WTC11 (cell line): ENCODE measurements around the gene DAPK1. TPM values are rescaled to one million over a fixed set of nuclear protein-coding genes. Genes with fewer than 3 reads are reported as not detected.

ENCODE experiments used
- ATAC-seq: fragments of 200-7000 bp; cut with Tn5 transposase; 2 replicates; pipeline ENCODE4 v1.10.0; 2021; ENCODE audit warnings: mild to moderate bottlenecking, moderate library complexity
- CTCF ChIA-PET: fragments of 300-600 bp; sonication (Branson Sonifier 250); formaldehyde crosslinking; loops from one replicate; lab custom pipeline; 2021; ENCODE audit warnings: antibody characterized with exemption; lab: Charles Lee
- POLR2A ChIA-PET: fragments of 350-600 bp; sonication (Branson Sonifier 250); formaldehyde crosslinking; loops from one replicate; lab custom pipeline; 2021; ENCODE audit warnings: antibody characterized with exemption; lab: Charles Lee
- DNase-seq: peaks from one replicate; pipeline ENCODE4 v3.0.0; 2021; ENCODE audit warnings: low spot score
- H3K27ac Mint-ChIP-seq: 2 replicates; pipeline ENCODE4 v1.8.0; 2021; ENCODE audit warnings: mixed read lengths
- H3K27me3 Mint-ChIP-seq: 2 replicates; pipeline ENCODE4 v1.8.0; 2021; ENCODE audit warnings: low read depth, mild to moderate bottlenecking, moderate library complexity, mixed read lengths
- H3K36me3 Mint-ChIP-seq: 2 replicates; pipeline ENCODE4 v1.8.0; 2021; ENCODE audit warnings: mixed read lengths
- H3K4me1 Mint-ChIP-seq: 2 replicates; pipeline ENCODE4 v1.8.0; 2022; ENCODE audit warnings: mixed read lengths
- H3K4me3 Mint-ChIP-seq: 2 replicates; pipeline ENCODE4 v1.8.0; 2021; ENCODE audit warnings: mild to moderate bottlenecking, moderate library complexity, mixed read lengths
- H3K9me3 Mint-ChIP-seq: 2 replicates; pipeline ENCODE4 v1.8.0; 2021; ENCODE audit warnings: mixed read lengths
- ATF3 ChIP-seq: sonication (generic); formaldehyde crosslinking; conservative IDR thresholded peaks from 2 replicates; pipeline ENCODE4 v1.8.1; 2022; ENCODE audit warnings: mild to moderate bottlenecking, missing genetic modification reagents
- CBFB ChIP-seq: sonication (generic); formaldehyde crosslinking; IDR thresholded peaks from 2 replicates; pipeline ENCODE4 v1.8.1; 2022; ENCODE audit warnings: mild to moderate bottlenecking, low read depth, missing genetic modification reagents
- ELF4 ChIP-seq: sonication (generic); formaldehyde crosslinking; IDR thresholded peaks from 2 replicates; pipeline ENCODE4 v1.8.1; 2022; ENCODE audit warnings: low read depth, mild to moderate bottlenecking, moderate library complexity, missing genetic modification reagents
- ETV6 ChIP-seq: sonication (generic); formaldehyde crosslinking; IDR thresholded peaks from 2 replicates; pipeline ENCODE4 v1.8.1; 2022; ENCODE audit warnings: mild to moderate bottlenecking, missing genetic modification reagents
- HMGA2 ChIP-seq: fragments of 250-450 bp; sonication (Bioruptor Pico); IDR thresholded peaks from 2 replicates; pipeline ENCODE4 v1.4.0; 2021; ENCODE audit warnings: mild to moderate bottlenecking, moderate library complexity
- IRF2 ChIP-seq: sonication (generic); formaldehyde crosslinking; IDR thresholded peaks from 2 replicates; pipeline ENCODE4 v1.8.0; 2022; ENCODE audit warnings: low read depth, missing genetic modification reagents, borderline replicate concordance
- KAT7 ChIP-seq: sonication (generic); formaldehyde crosslinking; IDR thresholded peaks from 2 replicates; pipeline ENCODE4 v1.8.1; 2023; ENCODE audit warnings: missing genetic modification reagents, mild to moderate bottlenecking, borderline replicate concordance
- MYBL2 ChIP-seq: sonication (generic); formaldehyde crosslinking; IDR thresholded peaks from 2 replicates; pipeline ENCODE4 v1.8.1; 2023; ENCODE audit warnings: mild to moderate bottlenecking, moderate library complexity, missing genetic modification reagents
- NR3C1 ChIP-seq: sonication (generic); formaldehyde crosslinking; conservative IDR thresholded peaks from 2 replicates; pipeline ENCODE4 v1.8.1; 2023; ENCODE audit warnings: low read depth, mild to moderate bottlenecking, missing genetic modification reagents
- RORB ChIP-seq: fragments of 250-450 bp; sonication (Bioruptor Pico); IDR thresholded peaks from 2 replicates; pipeline ENCODE4 v1.9.0; 2021; ENCODE audit warnings: mild to moderate bottlenecking
- SP1 ChIP-seq: sonication (generic); formaldehyde crosslinking; conservative IDR thresholded peaks from 2 replicates; pipeline ENCODE4 v1.8.1; 2022; ENCODE audit warnings: missing genetic modification reagents
- TEAD1 ChIP-seq: sonication (generic); formaldehyde crosslinking; IDR thresholded peaks from 2 replicates; pipeline ENCODE4 v1.8.0; 2022; ENCODE audit warnings: mild to moderate bottlenecking, missing genetic modification reagents
- TEAD4 ChIP-seq: sonication (generic); formaldehyde crosslinking; IDR thresholded peaks from 2 replicates; pipeline ENCODE4 v1.8.0; 2022; ENCODE audit warnings: mild to moderate bottlenecking, missing genetic modification reagents
- ZNF232 ChIP-seq: sonication (generic); formaldehyde crosslinking; IDR thresholded peaks from 2 replicates; pipeline ENCODE4 v1.8.0; 2022; ENCODE audit warnings: mild to moderate bottlenecking, missing genetic modification reagents
- ZNF532 ChIP-seq: fragments of 250-450 bp; sonication (Bioruptor Pico); IDR thresholded peaks from 2 replicates; pipeline ENCODE4 v1.9.0; 2021; ENCODE audit warnings: mild to moderate bottlenecking, borderline replicate concordance
- total RNA-seq: library from RNA; stranded (reverse); gene quantifications from 3 replicates; pipeline ENCODE4 v1.2.3, GENCODE V29; 2021
- TF ChIP-seq, protein P1 (sequence below): sonication (generic); formaldehyde crosslinking; IDR thresholded peaks from 2 replicates; pipeline ENCODE4 v1.8.1; 2023; ENCODE audit warnings: mild to moderate bottlenecking, missing genetic modification reagents
- TF ChIP-seq, protein P2 (sequence below): sonication (generic); formaldehyde crosslinking; conservative IDR thresholded peaks from 2 replicates; pipeline ENCODE4 v1.8.1; 2023; ENCODE audit warnings: mild to moderate bottlenecking, low read depth, missing genetic modification reagents, moderate library complexity
- TF ChIP-seq, protein P3 (sequence below): sonication (generic); formaldehyde crosslinking; IDR thresholded peaks from 2 replicates; pipeline ENCODE4 v1.8.1; 2022; ENCODE audit warnings: missing genetic modification reagents, borderline replicate concordance

The DAPK1 gene
- total RNA-seq, 1 experiment from 2014 or later = 129 TPM

GRCh38 chr9:87585123-87585855 lies 87.6 kb downstream of the DAPK1 start:
- Mint-ChIP-seq H3K4me1 (peaks cover 35% of the 10 kb centered on the region), H3K4me3 (no peak overlapping the region)
- CTCF ChIA-PET = interaction anchor here (1.3 kb wide), 1 partner anchor 8 kb away, joined by 3 read pairs; no protein-coding TSS in a partner anchor

DNA sequence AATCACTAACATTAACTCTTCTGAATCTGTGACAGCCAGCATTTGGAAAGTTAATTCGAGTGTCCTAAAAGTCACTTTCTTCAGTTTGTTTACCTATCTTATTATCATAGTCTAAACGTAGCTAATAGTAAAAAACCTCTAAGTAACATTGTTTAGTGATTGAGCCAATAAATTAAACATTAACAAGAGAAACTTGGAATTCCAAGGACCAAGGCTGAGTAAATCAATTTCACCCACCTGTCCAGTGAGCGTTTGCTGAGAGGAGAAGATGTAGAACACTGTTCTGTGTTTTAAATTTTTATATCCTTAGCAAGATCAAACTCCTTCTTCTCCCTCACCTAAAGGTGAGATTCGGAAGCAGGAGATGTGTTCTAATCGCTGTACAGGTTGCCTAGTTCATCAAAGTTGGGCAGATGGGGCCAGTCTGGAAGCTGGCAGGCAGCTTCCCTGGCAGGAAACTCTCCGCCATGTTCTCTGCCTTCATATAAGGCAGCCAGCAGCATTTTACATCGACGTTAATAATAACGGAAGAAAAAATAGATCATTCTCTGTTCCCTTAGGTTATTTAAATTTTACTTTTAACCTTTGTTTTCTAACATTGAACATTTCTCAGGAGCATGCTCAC lies 89.2 kb downstream of the DAPK1 start:
- H3K27me3 Mint-ChIP-seq = no peaks in the 10 kb centered on the region
- ChIA-PET POLR2A (no interaction called here), CTCF (no interaction called here)
- H3K36me3 Mint-ChIP-seq = no peaks in the 10 kb centered on the region
- ATAC-seq = no peak
- no peaks in the 10 kb centered on the region for H3K9me3 Mint-ChIP-seq
- no peak overlapping the region for H3K27ac Mint-ChIP-seq
- peaks cover 24% of the 10 kb centered on the region for H3K4me1 Mint-ChIP-seq
- no peak overlapping the region for H3K4me3 Mint-ChIP-seq
- no peak for TF ChIP-seq ATF3
- TF ChIP-seq HMGA2 (CRISPR knock-in tag) = no peak
- no peak for TF ChIP-seq ZNF532 (CRISPR knock-in tag)
- no peak for TF ChIP-seq KAT7 (CRISPR knock-in tag)
- DNase-seq = no peak

More at GRCh38 chr9:87585123-87585855, 87.6 kb downstream of the DAPK1 start:
- H3K36me3 Mint-ChIP-seq = no peaks in the 10 kb centered on the region
- peak overlapping the region; percentile 4; the same call in 1 of the 2 replicates for H3K27ac Mint-ChIP-seq
- DNase-seq (no peak), ATAC-seq (no peak)
- no peaks in the 10 kb centered on the region for H3K9me3 Mint-ChIP-seq
- no peaks in the 10 kb centered on the region for H3K27me3 Mint-ChIP-seq
- TF ChIP-seq ETV6 (CRISPR knock-in tag) = no peak
- TF ChIP-seq TEAD4 (CRISPR knock-in tag) = no peak
- TF ChIP-seq, protein P1, sequence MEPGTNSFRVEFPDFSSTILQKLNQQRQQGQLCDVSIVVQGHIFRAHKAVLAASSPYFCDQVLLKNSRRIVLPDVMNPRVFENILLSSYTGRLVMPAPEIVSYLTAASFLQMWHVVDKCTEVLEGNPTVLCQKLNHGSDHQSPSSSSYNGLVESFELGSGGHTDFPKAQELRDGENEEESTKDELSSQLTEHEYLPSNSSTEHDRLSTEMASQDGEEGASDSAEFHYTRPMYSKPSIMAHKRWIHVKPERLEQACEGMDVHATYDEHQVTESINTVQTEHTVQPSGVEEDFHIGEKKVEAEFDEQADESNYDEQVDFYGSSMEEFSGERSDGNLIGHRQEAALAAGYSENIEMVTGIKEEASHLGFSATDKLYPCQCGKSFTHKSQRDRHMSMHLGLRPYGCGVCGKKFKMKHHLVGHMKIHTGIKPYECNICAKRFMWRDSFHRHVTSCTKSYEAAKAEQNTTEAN (CRISPR knock-in tag) = no peak
- TF ChIP-seq NR3C1 = no peak
- POLR2A ChIA-PET = no interaction called here

DNA sequence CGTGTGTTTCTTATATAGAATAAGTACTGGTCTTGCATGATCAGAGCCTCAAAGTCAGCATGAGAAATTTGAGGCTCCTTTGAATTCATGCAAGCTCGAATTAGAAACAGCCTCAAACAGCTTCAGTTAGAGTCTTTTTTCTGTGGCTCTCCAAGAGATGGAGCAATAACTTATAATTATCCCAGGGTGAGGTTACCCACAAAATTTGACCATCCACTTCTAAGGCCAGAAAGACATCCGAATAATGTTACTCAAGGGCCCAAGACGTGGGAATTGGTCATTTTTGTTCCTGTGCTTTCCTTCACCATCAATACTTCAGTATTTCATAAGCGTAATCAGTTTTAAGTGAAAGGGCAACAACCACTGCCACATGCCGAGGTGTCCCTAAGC lies 89.7 kb downstream of the DAPK1 start:
- ChIA-PET CTCF (no interaction called here), POLR2A (no interaction called here)
- no peaks in the 10 kb centered on the region for H3K9me3 Mint-ChIP-seq
- DNase-seq (no peak), ATAC-seq (no peak)
- peaks cover 27% of the 10 kb centered on the region for H3K4me1 Mint-ChIP-seq
- TF ChIP-seq RORB (CRISPR knock-in tag) = no peak
- TF ChIP-seq ELF4 (CRISPR knock-in tag) = no peak
- TF ChIP-seq TEAD1 (CRISPR knock-in tag) = no peak
- no peak for TF ChIP-seq NR3C1
- TF ChIP-seq IRF2 (CRISPR knock-in tag) = no peak
- no peak for TF ChIP-seq SP1 (CRISPR knock-in tag)
- no peak for TF ChIP-seq TEAD4 (CRISPR knock-in tag)
- no peak for TF ChIP-seq CBFB
- no peak for TF ChIP-seq MYBL2 (CRISPR knock-in tag)
- no peak for TF ChIP-seq ZNF232 (CRISPR knock-in tag)
- TF ChIP-seq, protein P2, sequence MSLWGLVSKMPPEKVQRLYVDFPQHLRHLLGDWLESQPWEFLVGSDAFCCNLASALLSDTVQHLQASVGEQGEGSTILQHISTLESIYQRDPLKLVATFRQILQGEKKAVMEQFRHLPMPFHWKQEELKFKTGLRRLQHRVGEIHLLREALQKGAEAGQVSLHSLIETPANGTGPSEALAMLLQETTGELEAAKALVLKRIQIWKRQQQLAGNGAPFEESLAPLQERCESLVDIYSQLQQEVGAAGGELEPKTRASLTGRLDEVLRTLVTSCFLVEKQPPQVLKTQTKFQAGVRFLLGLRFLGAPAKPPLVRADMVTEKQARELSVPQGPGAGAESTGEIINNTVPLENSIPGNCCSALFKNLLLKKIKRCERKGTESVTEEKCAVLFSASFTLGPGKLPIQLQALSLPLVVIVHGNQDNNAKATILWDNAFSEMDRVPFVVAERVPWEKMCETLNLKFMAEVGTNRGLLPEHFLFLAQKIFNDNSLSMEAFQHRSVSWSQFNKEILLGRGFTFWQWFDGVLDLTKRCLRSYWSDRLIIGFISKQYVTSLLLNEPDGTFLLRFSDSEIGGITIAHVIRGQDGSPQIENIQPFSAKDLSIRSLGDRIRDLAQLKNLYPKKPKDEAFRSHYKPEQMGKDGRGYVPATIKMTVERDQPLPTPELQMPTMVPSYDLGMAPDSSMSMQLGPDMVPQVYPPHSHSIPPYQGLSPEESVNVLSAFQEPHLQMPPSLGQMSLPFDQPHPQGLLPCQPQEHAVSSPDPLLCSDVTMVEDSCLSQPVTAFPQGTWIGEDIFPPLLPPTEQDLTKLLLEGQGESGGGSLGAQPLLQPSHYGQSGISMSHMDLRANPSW = no peak
- TF ChIP-seq, protein P3, sequence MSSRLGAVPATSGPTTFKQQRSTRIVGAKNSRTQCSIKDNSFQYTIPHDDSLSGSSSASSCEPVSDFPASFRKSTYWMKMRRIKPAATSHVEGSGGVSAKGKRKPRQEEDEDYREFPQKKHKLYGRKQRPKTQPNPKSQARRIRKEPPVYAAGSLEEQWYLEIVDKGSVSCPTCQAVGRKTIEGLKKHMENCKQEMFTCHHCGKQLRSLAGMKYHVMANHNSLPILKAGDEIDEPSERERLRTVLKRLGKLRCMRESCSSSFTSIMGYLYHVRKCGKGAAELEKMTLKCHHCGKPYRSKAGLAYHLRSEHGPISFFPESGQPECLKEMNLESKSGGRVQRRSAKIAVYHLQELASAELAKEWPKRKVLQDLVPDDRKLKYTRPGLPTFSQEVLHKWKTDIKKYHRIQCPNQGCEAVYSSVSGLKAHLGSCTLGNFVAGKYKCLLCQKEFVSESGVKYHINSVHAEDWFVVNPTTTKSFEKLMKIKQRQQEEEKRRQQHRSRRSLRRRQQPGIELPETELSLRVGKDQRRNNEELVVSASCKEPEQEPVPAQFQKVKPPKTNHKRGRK (CRISPR knock-in tag) = no peak
- H3K4me3 Mint-ChIP-seq = no peak overlapping the region
- H3K27me3 Mint-ChIP-seq = no peaks in the 10 kb centered on the region
- H3K36me3 Mint-ChIP-seq = no peaks in the 10 kb centered on the region
- no peak overlapping the region for H3K27ac Mint-ChIP-seq
